CD4-positive, alpha-beta T cell treated with Interleukin-6 for 4 hours (primary cell): ENCODE measurements around the gene HLA-DRB5.
"Not testable (repeated sequence)": the region's sequence is repeated elsewhere in the genome, so short reads cannot be mapped to it uniquely, and the experiment has no call there.

Source experiments
- DNase-seq: peaks from one replicate; pipeline ENCODE4 v3.0.0-alpha.2; 2020; ENCODE audit warnings: mixed read lengths

The HLA-DRB5 gene

GRCh38 chr6:32529697-32530430, at the start of gene HLA-DRB5:
Gene HLA-DRB5 (minus strand): TSS chr6:32530287. CDS start chr6:32530224, 63 bp downstream.
- peak; percentile 5 for DNase-seq

GRCh38 chr6:32578962-32579361, 48.9 kb upstream of the HLA-DRB5 start:
- no peak for DNase-seq

- DNase-seq = not testable (repeated sequence)
These were observed 47.4 kb upstream of the HLA-DRB5 start for GRCh38 chr6:32577493-32577892.

GRCh38 chr6:32576250-32576649, 46.2 kb upstream of the HLA-DRB5 start:
- DNase-seq = no peak

GRCh38 chr6:32570363-32570905, 40.3 kb upstream of the HLA-DRB5 start:
- no peak for DNase-seq

- no peak for DNase-seq
These were observed 38.5 kb upstream of the HLA-DRB5 start for GRCh38 chr6:32568561-32568960.

- no peak for DNase-seq
These were observed 36.9 kb upstream of the HLA-DRB5 start for GRCh38 chr6:32566957-32567356.

- DNase-seq = no peak
These were observed 35.4 kb upstream of the HLA-DRB5 start for GRCh38 chr6:32565511-32565910.

GRCh38 chr6:32562940-32563339, 32.9 kb upstream of the HLA-DRB5 start:
- no peak for DNase-seq

GRCh38 chr6:32559747-32560146, 29.7 kb upstream of the HLA-DRB5 start:
- DNase-seq = no peak

- DNase-seq = no peak
These were observed 28.5 kb upstream of the HLA-DRB5 start for GRCh38 chr6:32558426-32559057.

GRCh38 chr6:32554116-32554965, 24.3 kb upstream of the HLA-DRB5 start:
- DNase-seq = no peak

- DNase-seq = no peak
These were observed 23.1 kb upstream of the HLA-DRB5 start for GRCh38 chr6:32553037-32553742.

- no peak for DNase-seq
These were observed 21.3 kb upstream of the HLA-DRB5 start for GRCh38 chr6:32551410-32551809.

- DNase-seq = no peak
These were observed 9.8 kb upstream of the HLA-DRB5 start for GRCh38 chr6:32539839-32540238.

GRCh38 chr6:32530431-32530793, 325 bp upstream of the HLA-DRB5 start:
- not testable (repeated sequence) for DNase-seq

GRCh38 chr6:32522302-32523047, 7.6 kb downstream of the HLA-DRB5 start:
- DNase-seq = no peak

GRCh38 chr6:32519910-32520258, 10.2 kb downstream of the HLA-DRB5 start:
- no peak for DNase-seq

GRCh38 chr6:32519118-32519909, 10.8 kb downstream of the HLA-DRB5 start:
- no peak for DNase-seq

GRCh38 chr6:32517654-32518445, 12.2 kb downstream of the HLA-DRB5 start:
- no peak for DNase-seq
